CD4-positive, CD25-positive, alpha-beta regulatory T cell (primary cell): ENCODE data around the gene LCOR. TPM values are rescaled to one million over a fixed set of nuclear protein-coding genes. Genes with fewer than 3 reads are reported as not detected.

Experiments used
- ATAC-seq, 2 donors: fragments of 150-1000 bp; cut with Tn5 transposase; one replicate each; pipeline ENCODE4 v1.10.0; 2021; ENCODE audit warnings: low read depth in 2 of 2, moderate number of reproducible peaks in 2 of 2, moderate library complexity in 1 of 2
- DNase-seq, 3 donors: peaks; one replicate each; pipeline versions ENCODE4 v3.0.0 to v3.0.0-alpha.2; 2012 to 2022; ENCODE audit warnings: mixed read lengths in 1 of 3
- H3K27ac ChIP-seq: one replicate; pipeline ENCODE4 v1.7.0; 2013; ENCODE audit warnings: mild to moderate bottlenecking, low read length; ENCODE audit not compliant: insufficient read depth, poor library complexity, severe bottlenecking
- H3K27me3 ChIP-seq: one replicate; pipeline ENCODE4 v1.7.0; 2013; ENCODE audit warnings: low read length; ENCODE audit not compliant: control insufficient read depth, insufficient read depth
- H3K36me3 ChIP-seq: one replicate; pipeline ENCODE4 v1.7.0; 2013; ENCODE audit warnings: mild to moderate bottlenecking, low read length, moderate library complexity; ENCODE audit not compliant: control insufficient read depth, insufficient read depth
- H3K4me1 ChIP-seq: 2 replicates; pipeline ENCODE4 v1.7.0; 2013; ENCODE audit warnings: mild to moderate bottlenecking, low read length; ENCODE audit not compliant: insufficient read depth, control insufficient read depth, poor library complexity, severe bottlenecking
- H3K4me3 ChIP-seq: one replicate; pipeline ENCODE4 v1.7.0; 2013; ENCODE audit warnings: low read depth, mild to moderate bottlenecking, low read length, moderate library complexity
- H3K9me3 ChIP-seq, 2 experiments: 1 replicate in 1 of 2; 2 replicates in 1 of 2; pipeline ENCODE4 v1.7.0; 2013; ENCODE audit warnings: low read length in 2 of 2, mild to moderate bottlenecking in 1 of 2, moderate library complexity in 1 of 2; ENCODE audit not compliant: control insufficient read depth in 2 of 2
- H3K27ac Mint-ChIP-seq, 3 donors: one replicate each; pipeline ENCODE4 v1.8.0; 2020 to 2022; ENCODE audit warnings: mild to moderate bottlenecking in 3 of 3, mixed read lengths in 3 of 3, moderate library complexity in 2 of 3
- H3K27me3 Mint-ChIP-seq: one replicate; pipeline ENCODE4 v1.8.0; 2022; ENCODE audit warnings: mild to moderate bottlenecking, mixed read lengths
- H3K36me3 Mint-ChIP-seq: one replicate; pipeline ENCODE4 v1.8.0; 2020; ENCODE audit warnings: mixed read lengths
- H3K4me1 Mint-ChIP-seq, 4 donors: one replicate each; pipeline ENCODE4 v1.8.0; 2020 to 2022; ENCODE audit warnings: mixed read lengths in 4 of 4, mild to moderate bottlenecking in 1 of 4
- H3K4me3 Mint-ChIP-seq, 4 donors: one replicate each; pipeline ENCODE4 v1.8.0; 2020 to 2022; ENCODE audit warnings: mild to moderate bottlenecking in 4 of 4, mixed read lengths in 4 of 4, moderate library complexity in 3 of 4
- H3K9me3 Mint-ChIP-seq, 7 donors: one replicate each; pipeline ENCODE4 v1.8.0; 2020 to 2022; ENCODE audit warnings: mixed read lengths in 7 of 7, mild to moderate bottlenecking in 3 of 7, moderate library complexity in 2 of 7
- polyA plus RNA-seq, 4 donors: library from polyadenylated mRNA; unstranded; fragments of 300-500 nt; fragmentation: Illumina TruSeq; gene quantifications; one replicate each; pipeline ENCODE4 v1.2.3, GENCODE V29; 2021
- total RNA-seq: library from RNA; stranded (reverse); gene quantifications from one replicate; pipeline ENCODE4 v1.2.3, GENCODE V29; 2022

Gene LCOR
- 63.1 TPM for total RNA-seq
- 10 to 100 TPM; 12.7 to 17.7 (median 16.3) TPM for polyA plus RNA-seq

DNA sequence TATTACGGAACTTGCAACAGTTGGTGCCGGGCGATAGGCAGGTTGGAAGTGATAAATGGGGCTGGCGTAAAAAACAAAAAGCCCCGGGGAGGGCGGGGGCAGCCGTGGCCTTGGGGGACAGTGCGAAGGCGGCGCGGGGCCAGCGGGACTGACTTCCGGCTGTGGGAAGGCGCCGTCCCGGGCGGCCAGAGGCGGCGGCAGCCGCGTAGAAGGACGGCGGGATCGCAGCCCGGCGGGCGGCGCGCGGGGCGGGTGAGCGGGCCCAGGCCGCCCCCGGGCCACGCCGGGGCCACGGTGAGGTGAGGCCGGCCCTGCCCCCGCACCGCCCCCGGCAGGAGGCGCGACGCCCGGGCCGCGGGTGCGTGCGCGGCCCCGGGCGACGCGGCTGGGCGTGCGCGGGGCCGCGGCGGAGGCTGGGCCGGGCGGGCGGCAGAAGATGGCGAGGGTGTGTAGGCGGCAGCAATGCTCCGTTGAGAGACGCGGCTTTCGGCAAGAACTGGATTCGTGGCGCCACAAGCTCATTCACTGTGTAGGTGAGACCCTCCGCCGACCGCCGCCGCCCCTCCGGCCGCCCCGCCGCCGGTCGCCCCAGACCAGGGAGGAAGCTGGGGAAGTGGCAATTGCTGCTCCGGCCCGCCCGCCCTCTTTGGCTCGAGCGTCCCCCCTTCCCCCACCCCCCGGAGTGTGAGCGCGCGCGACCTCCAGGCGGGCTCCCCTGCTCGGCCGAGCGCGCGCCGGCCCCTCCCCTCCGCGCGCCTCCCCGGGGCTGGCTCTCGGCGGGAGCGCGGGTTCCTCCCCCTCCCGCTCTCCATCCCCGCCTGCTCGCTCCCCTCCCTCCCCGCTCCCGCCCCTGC, at the start of gene LCOR:
TSS of gene LCOR (plus strand) at position 432 of the 854 bp plus-strand sequence. CDS start 116,760 bp downstream, outside the sequence.
- H3K4me3 Mint-ChIP-seq = peak within 1 kb of the TSS; percentile 90 to 96 (median 93)
- no peaks in the 10 kb centered on the region for H3K36me3 ChIP-seq
- peaks cover 0 to 4% (median 0%) of the 10 kb centered on the region in 7 donors for H3K9me3 Mint-ChIP-seq
- H3K4me1 Mint-ChIP-seq = peaks cover 28 to 56% (median 44%) of the 10 kb centered on the region in 4 donors
- peak within 1 kb of the TSS; percentile 88 for H3K4me3 ChIP-seq
- peaks cover 12% of the 10 kb centered on the region for H3K27me3 Mint-ChIP-seq
- H3K27ac ChIP-seq = peak within 1 kb of the TSS; percentile 92
- peak; percentile 74 to 76 for ATAC-seq
- peak; percentile 76 to 88 (median 84) for DNase-seq
- peaks cover 35% of the 10 kb centered on the region for H3K4me1 ChIP-seq
- H3K27me3 ChIP-seq = no peaks in the 10 kb centered on the region
- no peaks in the 10 kb centered on the region for H3K9me3 ChIP-seq
- peaks cover 4% of the 10 kb centered on the region for H3K36me3 Mint-ChIP-seq
- peak within 1 kb of the TSS; percentile 94 to 96 (median 95) for H3K27ac Mint-ChIP-seq

DNA sequence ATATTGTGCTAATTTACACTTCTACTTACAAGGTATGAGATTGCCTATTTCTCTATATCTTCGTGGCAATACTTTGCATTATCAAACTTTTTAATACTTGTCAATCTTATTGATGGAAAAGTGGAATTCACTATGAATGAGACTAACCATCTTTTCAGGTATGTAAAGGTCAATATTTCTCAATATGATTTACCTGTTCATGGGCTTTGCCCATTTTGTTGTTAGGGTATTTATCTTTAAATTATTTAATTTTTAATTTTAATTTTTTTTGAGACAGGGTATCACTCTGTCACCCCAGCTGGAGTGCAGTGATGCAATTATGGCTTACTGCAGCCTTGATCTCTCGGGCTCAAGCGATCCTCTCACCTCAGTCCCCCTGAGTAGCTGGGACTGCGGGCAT, 47.8 kb upstream of the LCOR start:
- no peak for DNase-seq
- Histone ChIP-seq H3K4me3 (no peak overlapping the region), H3K4me1 (no peaks in the 10 kb centered on the region), H3K27ac (no peak overlapping the region), H3K27me3 (no peaks in the 10 kb centered on the region), H3K9me3 (no peaks in the 10 kb centered on the region), H3K36me3 (no peaks in the 10 kb centered on the region)
- Mint-ChIP-seq H3K27me3 (peaks cover 26% of the 10 kb centered on the region), H3K4me1 (no peaks in the 10 kb centered on the region), H3K36me3 (no peaks in the 10 kb centered on the region), H3K9me3 (no peaks in the 10 kb centered on the region), H3K27ac (no peak overlapping the region), H3K4me3 (no peak overlapping the region)
- ATAC-seq = no peak

DNA sequence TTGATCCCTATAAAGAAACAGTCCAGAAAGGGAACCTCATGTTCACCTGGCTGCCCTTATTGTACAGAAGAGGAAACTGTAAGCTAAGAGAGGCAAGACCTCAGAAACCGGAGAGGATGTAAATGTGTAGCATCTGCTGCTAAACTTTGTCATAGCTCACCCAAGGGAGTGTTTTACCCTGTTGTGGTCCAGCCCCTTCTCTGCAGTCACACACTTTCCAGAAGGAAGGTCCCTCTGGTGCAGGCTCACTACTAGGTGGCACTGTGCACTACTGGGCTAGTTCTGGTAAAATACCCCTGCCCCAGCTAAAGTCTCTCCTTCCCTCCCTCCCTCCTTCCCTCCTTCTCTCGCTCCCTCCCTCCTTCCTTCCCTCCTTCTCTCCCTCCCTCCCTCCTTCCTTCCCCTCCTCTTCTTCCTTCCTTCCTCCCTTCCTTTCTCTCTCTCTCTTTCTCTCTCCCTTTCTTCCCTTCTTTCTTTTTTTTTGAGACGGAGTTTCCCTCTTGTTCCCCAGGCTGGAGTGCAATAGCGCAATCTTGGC, 42.5 kb upstream of the LCOR start:
- Mint-ChIP-seq H3K4me1 (no peaks in the 10 kb centered on the region), H3K27me3 (peaks cover 47% of the 10 kb centered on the region), H3K27ac (no peak overlapping the region), H3K36me3 (no peaks in the 10 kb centered on the region), H3K4me3 (no peak overlapping the region), H3K9me3 (no peaks in the 10 kb centered on the region)
- Histone ChIP-seq H3K36me3 (no peaks in the 10 kb centered on the region), H3K9me3 (no peaks in the 10 kb centered on the region), H3K4me1 (no peaks in the 10 kb centered on the region), H3K27ac (no peak overlapping the region), H3K4me3 (no peak overlapping the region), H3K27me3 (peaks cover 2% of the 10 kb centered on the region)
- no peak for DNase-seq
- peak; percentile 45 to 62 for ATAC-seq

DNA sequence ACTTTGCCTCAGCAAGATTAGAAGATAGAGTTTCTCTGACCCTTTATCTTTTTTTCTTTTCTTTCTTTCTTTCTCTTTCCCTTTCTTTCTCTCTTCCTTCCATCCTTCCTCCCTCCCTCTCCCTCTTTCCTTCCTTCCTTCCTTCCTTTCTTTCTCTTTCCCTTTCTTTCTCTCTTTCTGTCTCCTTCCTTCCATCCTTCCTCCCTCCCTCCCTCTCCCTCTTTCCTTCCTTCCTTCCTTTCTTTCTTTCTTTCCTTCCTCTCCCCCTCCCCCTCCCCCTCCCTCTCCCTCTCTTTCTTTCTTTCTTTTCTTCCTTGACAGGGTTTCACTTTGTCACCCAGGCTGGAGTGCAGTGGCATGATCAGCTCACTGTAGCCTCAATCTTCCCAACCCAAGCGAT, 40.2 kb upstream of the LCOR start:
- Mint-ChIP-seq H3K9me3 (peaks cover 0 to 2% (median 0%) of the 10 kb centered on the region in 7 donors), H3K27ac (no peak overlapping the region), H3K27me3 (peaks cover 35% of the 10 kb centered on the region), H3K36me3 (no peaks in the 10 kb centered on the region), H3K4me3 (no peak overlapping the region), H3K4me1 (no peaks in the 10 kb centered on the region)
- Histone ChIP-seq H3K4me3 (no peak overlapping the region), H3K27me3 (peaks cover 2% of the 10 kb centered on the region), H3K27ac (no peak overlapping the region), H3K9me3 (no peaks in the 10 kb centered on the region), H3K36me3 (no peaks in the 10 kb centered on the region), H3K4me1 (no peaks in the 10 kb centered on the region)
- DNase-seq = no peak
- no peak for ATAC-seq

DNA sequence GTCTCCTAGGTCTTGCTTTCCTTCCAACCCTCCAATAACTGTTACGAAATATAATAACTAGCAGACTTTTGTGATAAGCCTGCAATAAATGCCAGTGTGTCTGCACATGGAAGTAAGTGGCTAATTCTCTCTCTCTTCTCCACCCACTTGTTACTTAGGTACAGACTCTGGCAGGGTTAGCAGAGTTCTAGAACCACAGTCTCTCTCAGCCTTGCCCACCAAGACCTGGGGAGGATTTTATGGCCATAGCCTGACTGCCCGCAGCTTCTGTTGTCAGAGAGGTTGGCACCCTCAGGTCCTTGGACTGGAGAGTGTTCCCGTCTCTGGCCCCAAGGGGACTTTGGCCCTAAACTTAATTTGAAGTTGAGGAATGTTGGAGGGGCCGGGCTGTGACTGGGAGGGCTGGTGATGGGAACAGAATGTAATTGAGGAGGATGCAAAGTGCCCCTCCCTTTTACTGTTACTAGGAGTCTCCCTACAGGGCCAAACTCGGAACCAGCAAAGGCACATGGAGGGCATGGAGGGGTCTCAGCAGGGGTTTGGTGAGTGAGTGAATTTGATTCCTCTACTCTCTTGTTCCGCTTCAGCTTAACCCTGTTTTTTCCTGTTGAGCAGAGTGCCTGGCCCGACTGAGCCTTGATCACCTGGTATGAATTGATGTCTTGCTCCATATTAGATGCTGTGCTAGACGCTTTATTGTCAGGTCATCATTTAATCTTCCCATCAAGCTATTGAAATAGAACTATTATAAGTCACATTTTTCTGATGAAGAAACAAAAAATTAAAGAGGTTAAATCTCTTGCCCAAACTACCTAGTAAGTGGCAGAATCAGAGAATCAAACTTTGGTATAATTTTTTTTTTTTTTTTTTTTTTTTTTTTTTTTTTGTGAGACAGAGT, 37.0 kb upstream of the LCOR start:
- H3K4me3 Mint-ChIP-seq = no peak overlapping the region

DNA sequence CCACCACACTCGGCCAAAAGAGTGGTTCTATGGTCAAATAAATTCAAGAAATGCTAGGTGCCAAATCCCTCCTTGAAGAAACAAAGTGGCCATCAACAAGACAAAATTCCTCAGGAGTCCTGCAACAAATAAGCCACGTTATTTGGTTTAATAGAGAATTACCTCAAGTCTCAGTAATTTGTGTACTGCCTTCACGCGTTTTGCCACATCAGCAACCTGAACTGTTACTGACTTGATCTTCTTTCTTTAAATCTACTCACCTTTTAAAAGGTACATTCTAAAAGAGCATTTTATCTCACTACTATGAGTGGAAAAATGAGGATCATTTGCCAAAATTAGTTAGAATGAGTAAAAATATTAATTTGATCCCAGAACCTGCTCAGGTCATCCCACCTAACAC, 34.6 kb upstream of the LCOR start:
- H3K27me3 ChIP-seq = no peaks in the 10 kb centered on the region
- H3K9me3 ChIP-seq = no peaks in the 10 kb centered on the region
- Mint-ChIP-seq H3K9me3 (peaks cover 0 to 3% (median 0%) of the 10 kb centered on the region in 7 donors), H3K27me3 (peaks cover 37% of the 10 kb centered on the region), H3K27ac (no peak overlapping the region), H3K4me3 (no peak overlapping the region), H3K4me1 (no peaks in the 10 kb centered on the region), H3K36me3 (no peaks in the 10 kb centered on the region)
- H3K4me3 ChIP-seq = no peak overlapping the region
- no peaks in the 10 kb centered on the region for H3K36me3 ChIP-seq
- DNase-seq (no peak), ATAC-seq (no peak)
- H3K4me1 ChIP-seq = no peaks in the 10 kb centered on the region
- no peak overlapping the region for H3K27ac ChIP-seq

More for the DNA sequence above, 37.0 kb upstream of the LCOR start:
- Histone ChIP-seq H3K27me3 (no peaks in the 10 kb centered on the region), H3K9me3 (no peaks in the 10 kb centered on the region), H3K4me3 (no peak overlapping the region), H3K4me1 (no peaks in the 10 kb centered on the region), H3K27ac (no peak overlapping the region), H3K36me3 (no peaks in the 10 kb centered on the region)
- Mint-ChIP-seq H3K27me3 (peaks cover 38% of the 10 kb centered on the region), H3K36me3 (no peaks in the 10 kb centered on the region), H3K4me1 (no peaks in the 10 kb centered on the region), H3K9me3 (peaks cover 0 to 3% (median 0%) of the 10 kb centered on the region in 7 donors), H3K27ac (no peak overlapping the region)
- DNase-seq = no peak
- ATAC-seq = no peak

DNA sequence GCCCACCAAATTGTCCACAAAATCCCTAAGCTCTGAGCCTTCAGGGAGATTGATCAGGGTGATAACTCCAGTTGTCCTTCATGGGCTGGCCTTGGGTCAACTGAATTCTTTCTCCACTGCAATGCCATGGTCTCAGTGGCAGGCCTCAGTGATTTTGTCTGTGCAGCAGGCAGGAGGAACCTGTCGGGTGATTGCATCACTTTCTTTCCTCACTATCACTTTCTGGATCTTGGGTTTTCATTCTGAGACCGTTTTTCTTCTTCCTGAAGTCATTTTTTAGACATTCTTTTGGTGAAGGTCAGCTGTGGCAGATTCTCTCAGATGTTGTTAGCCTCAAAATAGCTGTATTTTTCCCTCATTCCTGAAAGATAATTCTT, 28.8 kb upstream of the LCOR start:
- H3K4me3 Mint-ChIP-seq = no peak overlapping the region
- Histone ChIP-seq H3K9me3 (no peaks in the 10 kb centered on the region), H3K4me1 (no peaks in the 10 kb centered on the region), H3K27ac (no peak overlapping the region), H3K27me3 (peaks cover 4% of the 10 kb centered on the region), H3K36me3 (no peaks in the 10 kb centered on the region), H3K4me3 (no peak overlapping the region)
- H3K36me3 Mint-ChIP-seq = no peaks in the 10 kb centered on the region
- no peak overlapping the region for H3K27ac Mint-ChIP-seq
- peaks cover 0 to 2% (median 0%) of the 10 kb centered on the region in 4 donors for H3K4me1 Mint-ChIP-seq
- ATAC-seq = no peak
- peaks cover 0 to 5% (median 2%) of the 10 kb centered on the region in 7 donors for H3K9me3 Mint-ChIP-seq
- peaks cover 29% of the 10 kb centered on the region for H3K27me3 Mint-ChIP-seq
- no peak for DNase-seq
